Psoas muscle (tissue), 8 donors: Measurements from ENCODE around the gene HOXA1. TPM values are rescaled to one million over a fixed set of nuclear protein-coding genes. Genes with fewer than 3 reads are reported as not detected.

ENCODE experiments used
- ATAC-seq, 4 donors: fragments of 200-7000 bp; cut with Tn5 transposase; one replicate each; pipeline ENCODE4 v1.9.1; 2020; ENCODE audit warnings: moderate library complexity in 3 of 4, mild to moderate bottlenecking in 2 of 4
- DNase-seq, 2 donors: peaks; one replicate each; pipeline ENCODE4 v3.0.0-alpha.2; 2020
- H3K27ac ChIP-seq: fragments of 200-600 bp; one replicate; pipeline ENCODE4 v1.8.0; 2022
- H3K27me3 ChIP-seq, 3 donors: fragments of 200-600 bp in 1 of 3; one replicate each; pipeline versions ENCODE4 v1.6.1 to v1.8.0; 2013 to 2022; ENCODE audit warnings: low read length in 2 of 3, mild to moderate bottlenecking in 2 of 3, moderate library complexity in 1 of 3; ENCODE audit not compliant: insufficient read depth in 3 of 3
- H3K36me3 ChIP-seq, 2 donors: fragments of 200-600 bp in 1 of 2; one replicate each; pipeline versions ENCODE4 v1.6.1 to v1.8.0; 2013 to 2022; ENCODE audit warnings: low read depth in 1 of 2, mild to moderate bottlenecking in 1 of 2, moderate library complexity in 1 of 2; ENCODE audit not compliant: insufficient read depth in 1 of 2
- H3K4me1 ChIP-seq: fragments of 200-600 bp; one replicate; pipeline ENCODE4 v1.8.0; 2022
- H3K4me3 ChIP-seq: fragments of 200-600 bp; one replicate; pipeline ENCODE4 v1.8.0; 2022; ENCODE audit warnings: mild to moderate bottlenecking
- H3K9me3 ChIP-seq: fragments of 200-600 bp; one replicate; pipeline ENCODE4 v1.8.0; 2022
- CTCF ChIP-seq: fragments of 200-600 bp; IDR thresholded peaks from one replicate; pipeline ENCODE4 v1.8.0; 2022; ENCODE audit warnings: antibody characterized with exemption
- WGBS, 3 donors: extraction: QIAGEN DNeasy Blood & Tissue Kit; methylation state at CpG; one replicate each; pipeline versions ENCODE4 v1.1.6 to v1.1.7; 2013; 5-methylcytosine and 5-hydroxymethylcytosine counted together
- intact Hi-C, 2 donors: fragments of 100-400 bp; cut with DNase I; formaldehyde crosslinking; loops; one replicate each; pipeline versions ENCODE4 v1.11.0 to v1.14.2; 2022
- polyA plus RNA-seq, 3 donors: library from polyadenylated mRNA; stranded (reverse); fragments of 200-250 nt; gene quantifications; one replicate each; pipeline ENCODE4 v1.2.3, GENCODE V29; 2013
- total RNA-seq, 4 donors: library from RNA; stranded (reverse); fragmentation: NEBNext Ultra II Directional in 2 of 4; extraction: Animal tissue kit (Norgen Biotek cat#: 25700) in 2 of 4; gene quantifications; one replicate each; pipeline versions ENCODE4 v1.2.1 to v1.2.4, GENCODE V29; 2021 to 2023
- donor health status: healthy with polysubstance abuse.
- donor health status: DM: no; HTN: no; CAD: no; lungs with moderate emphysema.
- donor health status: Bipolar disorder and iron deficiency.
- donor health status: healthy.
- donor health status: DM: yes; HTN: yes; CAD: no.
- donor health status: DM: no; HTN: no; CAD: no.
- donor health status: DM: no; HTN: no; CAD: no.
- donor health status: DM: yes; HTN: yes; CAD: no.

Gene HOXA1
- total and polyA plus RNA-seq, 7 donors = 0.03 to 0.22 (median 0.21) TPM; not detected in 2

DNA sequence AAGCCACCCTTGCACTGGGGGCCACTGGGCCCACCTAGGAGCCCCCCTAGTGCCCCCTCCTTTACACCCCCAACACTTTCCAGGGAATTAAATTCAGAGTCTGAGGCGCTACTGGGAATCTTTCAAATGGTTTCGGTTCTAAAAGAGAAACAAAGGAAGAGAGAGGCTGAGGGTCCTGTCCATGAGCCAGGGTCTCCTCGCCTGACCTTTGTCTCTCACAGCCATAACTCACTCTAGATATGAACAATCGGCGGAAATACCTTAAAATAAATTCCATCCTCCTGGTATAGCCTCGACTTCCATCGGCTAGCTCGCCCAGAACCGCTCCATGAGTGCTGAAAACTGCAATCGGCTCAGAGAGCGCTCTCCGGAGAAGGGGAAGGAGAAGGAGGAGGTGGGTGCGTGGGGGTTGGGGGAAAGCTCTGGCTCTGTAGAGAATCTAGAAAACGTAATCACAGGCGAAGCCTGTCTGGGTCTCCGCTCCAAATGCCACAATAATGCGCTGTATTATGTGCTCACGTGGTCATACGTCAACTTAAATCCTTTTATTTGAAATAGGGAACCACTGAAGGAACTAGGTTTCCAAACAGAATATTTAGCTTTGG, 22.2 kb upstream of the HOXA1 start:
- intact Hi-C loops = no loop called here
- no peak for TF ChIP-seq CTCF
- Histone ChIP-seq H3K36me3 (peaks cover 0 to 11% of the 10 kb centered on the region in 2 donors), H3K9me3 (no peaks in the 10 kb centered on the region), H3K4me1 (peaks cover 22% of the 10 kb centered on the region), H3K27ac (peak overlapping the region; percentile 64), H3K27me3 (no peaks in the 10 kb centered on the region), H3K4me3 (peak overlapping the region; percentile 46)
- WGBS, 3 donors = 60 to 76% (median 75%) methylated on average over 19 of the region's 19 CpGs
- DNase-seq (no peak), ATAC-seq (no peak)

DNA sequence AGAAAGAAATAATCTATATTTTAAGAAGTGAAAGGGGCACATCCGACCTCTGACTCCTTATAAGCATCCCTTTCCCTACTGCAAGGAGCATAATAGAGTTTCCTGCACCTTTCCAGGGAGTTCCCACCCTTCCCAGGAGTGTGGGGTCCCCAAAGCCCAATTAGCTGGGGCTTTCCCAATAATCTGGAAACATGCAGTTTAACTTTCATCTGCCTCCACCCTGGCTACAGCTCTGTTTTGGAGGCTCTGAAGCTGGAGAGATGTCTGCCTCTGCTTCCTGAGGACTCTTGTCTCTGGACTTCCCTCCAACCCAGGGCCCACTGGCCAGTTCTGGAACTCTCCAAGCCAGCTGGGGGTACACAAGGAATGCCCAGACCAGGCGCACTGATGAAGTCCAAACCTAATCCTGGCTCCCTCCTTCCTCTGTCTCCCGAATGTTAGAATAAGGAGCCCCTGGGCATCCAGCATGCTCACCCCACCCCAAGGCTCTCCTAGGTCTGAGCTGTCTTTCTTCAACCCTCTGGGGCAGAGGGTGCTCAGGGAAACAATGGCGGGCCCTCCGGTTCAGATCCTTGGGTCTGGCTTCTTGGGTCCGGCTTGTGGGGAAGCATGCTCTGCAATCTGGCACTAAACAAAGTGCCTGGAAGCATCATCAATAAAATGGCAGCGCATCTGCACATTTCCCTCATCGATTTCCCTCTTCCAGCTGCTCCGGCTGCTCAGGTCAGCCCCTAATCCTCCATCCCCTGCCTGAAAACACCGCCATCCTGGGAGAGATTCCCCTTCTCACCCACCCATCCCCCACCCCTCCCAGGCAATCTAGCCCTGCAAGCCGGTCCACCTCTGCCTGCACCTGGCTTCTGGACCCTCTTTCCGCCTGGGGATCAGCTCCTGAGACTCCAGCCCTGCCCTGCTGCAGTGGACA, 21.4 kb upstream of the HOXA1 start:
- Histone ChIP-seq H3K9me3 (no peaks in the 10 kb centered on the region), H3K36me3 (peaks cover 0 to 8% of the 10 kb centered on the region in 2 donors), H3K4me1 (peaks cover 30% of the 10 kb centered on the region), H3K27me3 (no peaks in the 10 kb centered on the region), H3K4me3 (peak overlapping the region; percentile 46), H3K27ac (peak overlapping the region; percentile 64)
- TF ChIP-seq CTCF = no peak
- ATAC-seq (no peak), DNase-seq (no peak)
- intact Hi-C loops = no loop called here
- 62 to 71% (median 70%) methylated on average over 12 of the region's 12 CpGs for WGBS, 3 donors

- H3K27ac ChIP-seq = peak overlapping the region; percentile 64
- no peak for TF ChIP-seq CTCF
- no peaks in the 10 kb centered on the region for H3K27me3 ChIP-seq
- H3K4me1 ChIP-seq = peaks cover 34% of the 10 kb centered on the region
- no peak for ATAC-seq
- H3K4me3 ChIP-seq = peak overlapping the region; percentile 46
- H3K9me3 ChIP-seq = no peaks in the 10 kb centered on the region
- peaks cover 0 to 2% of the 10 kb centered on the region in 2 donors for H3K36me3 ChIP-seq
- 71 to 78% (median 74%) methylated on average over 20 of the region's 20 CpGs for WGBS, 3 donors
- DNase-seq = no peak
- intact Hi-C loops = no loop called here
Observed at GRCh38 chr7:27116031-27116961, 20.5 kb upstream of the HOXA1 start.

DNA sequence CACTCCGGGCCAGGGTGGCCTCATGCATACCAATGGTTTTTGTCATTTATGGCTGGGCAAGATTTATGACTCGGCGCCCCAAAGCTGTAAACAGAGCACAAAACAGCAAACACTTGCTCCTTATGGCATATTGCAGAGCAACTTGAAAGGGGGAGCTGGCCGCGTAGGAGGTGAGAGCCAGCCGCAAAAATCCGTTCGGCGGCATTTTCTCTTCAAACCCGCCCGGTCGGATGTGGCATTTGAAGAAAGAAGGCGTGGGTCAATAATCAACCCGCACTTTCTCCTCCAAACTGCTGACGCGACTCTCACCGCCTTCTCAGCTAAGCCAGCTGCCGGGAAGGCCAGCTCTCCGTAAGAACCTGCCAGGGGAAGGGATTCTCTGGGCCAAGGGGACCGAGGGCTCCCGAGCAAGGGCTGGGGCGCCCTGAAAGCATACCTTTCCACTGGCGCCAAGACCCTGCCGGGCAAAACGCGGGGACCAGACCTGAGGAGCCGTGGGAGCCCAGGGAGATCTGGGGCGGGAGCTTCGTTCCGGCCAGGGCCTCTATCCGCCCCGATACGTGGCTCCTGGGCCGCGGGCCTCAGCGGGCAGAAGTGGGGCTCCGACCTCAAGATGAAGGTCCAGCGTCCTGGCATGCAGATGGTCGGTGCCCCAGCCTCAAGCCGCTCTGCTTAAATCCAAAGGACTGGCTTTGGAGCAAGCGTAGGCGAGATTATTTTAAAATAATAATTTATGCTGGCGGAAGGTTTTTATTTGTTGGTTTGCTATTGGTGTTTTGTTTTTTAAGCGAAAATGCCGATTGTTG, 19.6 kb upstream of the HOXA1 start:
- DNase-seq (peak in 1 of 2 donors; percentile 49), ATAC-seq (no peak)
- intact Hi-C loops = no loop called here
- WGBS, 3 donors = 66 to 72% (median 71%) methylated on average over 45 of the region's 45 CpGs
- Histone ChIP-seq H3K4me3 (peak overlapping the region; percentile 46), H3K4me1 (peaks cover 34% of the 10 kb centered on the region), H3K27ac (peak overlapping the region; percentile 64), H3K36me3 (peaks cover 0 to 2% of the 10 kb centered on the region in 2 donors), H3K27me3 (no peaks in the 10 kb centered on the region), H3K9me3 (no peaks in the 10 kb centered on the region)
- TF ChIP-seq CTCF = no peak
